HCT116 (cell line): ENCODE results near the gene PDILT. TPM values are rescaled to one million over a fixed set of nuclear protein-coding genes. Genes with fewer than 3 reads are reported as not detected.
"Not testable (repeated sequence)": the region's sequence is repeated elsewhere in the genome, so short reads cannot be mapped to it uniquely, and the experiment has no call there.

Experiments
- ATAC-seq: fragments of 200-7000 bp; cut with Tn5 transposase; 2 replicates; pipeline ENCODE4 v1.9.1; 2020; ENCODE audit warnings: mild to moderate bottlenecking, moderate library complexity
- BruUV-seq: library from RNA; stranded (reverse); fragments of 400-500 nt; replicated peaks from 2 replicates; lab custom pipeline; 2021; lab: Mats Ljungman, UMichigan
- CTCF ChIA-PET: fragments of 300-600 bp; sonication (Branson Sonifier 250); formaldehyde crosslinking; loops from one replicate; lab custom pipeline; 2021; ENCODE audit warnings: antibody characterized with exemption; lab: Charles Lee
- POLR2A ChIA-PET: fragments of 300-600, 350-600 bp; sonication (Branson Sonifier 250); formaldehyde crosslinking; loops from one replicate; lab custom pipeline; 2021; ENCODE audit warnings: antibody characterized with exemption; lab: Charles Lee
- RAD21 ChIA-PET, 2 experiments: fragments of 300-600 bp; sonication (Branson Sonifier 250); formaldehyde crosslinking; loops; one replicate each; lab custom pipeline; 2023; ENCODE audit warnings: low total read pairs in 2 of 2; ENCODE audit not compliant: uncharacterized antibody in 2 of 2, unreplicated experiment in 2 of 2, low non-redundant PET in 1 of 2; lab: Charles Lee
- DNase-seq: peaks from one replicate; pipeline ENCODE4 v3.0.0-alpha.2; 2010; ENCODE audit warnings: low read depth, low spot score
- H2AFZ ChIP-seq: fragments of 200-600 bp; shearing (Covaris generic), sonication (generic); 2 replicates; pipeline ENCODE4 v1.6.1; 2017; ENCODE audit warnings: low read depth, mixed run types, mixed read lengths, antibody characterized with exemption, low read length; ENCODE audit not compliant: poor library complexity, severe bottlenecking
- H3K27ac ChIP-seq: 2 replicates; pipeline ENCODE4 v1.5.1; 2012; ENCODE audit warnings: low read depth, low read length
- H3K27me3 ChIP-seq: fragments of 200-600 bp; sonication (generic); 2 replicates; pipeline ENCODE4 v1.6.1; 2016; ENCODE audit warnings: mixed run types, low read length, mixed read lengths; ENCODE audit not compliant: insufficient read depth
- H3K36me3 ChIP-seq, 2 experiments: fragments of 200-500 bp in 1 of 2; fragments of 200-600 bp in 1 of 2; sonication (Bioruptor generic) in 1 of 2; sonication (generic) in 1 of 2; 2 replicates each; pipeline versions ENCODE4 v1.5.1 to v1.6.1; 2014 to 2016; ENCODE audit warnings: low read length in 2 of 2, inconsistent platforms in 1 of 2, mixed read lengths in 1 of 2, mixed run types in 1 of 2; ENCODE audit not compliant: insufficient read depth in 2 of 2, control insufficient read depth in 1 of 2
- H3K4me1 ChIP-seq, 2 experiments: fragments of 200-600 bp in 1 of 2; sonication (generic) in 1 of 2; 2 replicates each; pipeline versions ENCODE4 v1.5.1 to v1.6.1; 2012 to 2017; ENCODE audit warnings: low read length in 2 of 2, inconsistent platforms in 1 of 2, mild to moderate bottlenecking in 1 of 2, mixed read lengths in 1 of 2, mixed run types in 1 of 2, moderate library complexity in 1 of 2; ENCODE audit not compliant: insufficient read depth in 2 of 2, control insufficient read depth in 1 of 2
- H3K4me2 ChIP-seq: fragments of 200-600 bp; sonication (generic); 2 replicates; pipeline ENCODE4 v1.6.1; 2017; ENCODE audit warnings: mixed run types, low read length, mixed read lengths
- H3K4me3 ChIP-seq, 2 experiments: fragments of 200-600 bp in 1 of 2; sonication (generic) in 1 of 2; replicated peaks in 1 of 2; 2 replicates each; pipeline ENCODE4 v1.5.1; 2011 to 2016; ENCODE audit warnings: low read length in 2 of 2, control low read depth in 1 of 2, low read depth in 1 of 2, mild to moderate bottlenecking in 1 of 2, mixed read lengths in 1 of 2, mixed run types in 1 of 2
- H3K79me2 ChIP-seq: fragments of 200-600 bp; sonication (generic); 2 replicates; pipeline ENCODE4 v1.6.1; 2017; ENCODE audit warnings: mild to moderate bottlenecking, mixed run types, low read length, moderate library complexity, mixed read lengths; ENCODE audit not compliant: insufficient read depth
- H3K9ac ChIP-seq: fragments of 200-600 bp; sonication (generic); 2 replicates; pipeline ENCODE4 v1.6.1; 2016; ENCODE audit warnings: low read length, mixed read lengths
- H3K9me2 ChIP-seq: fragments of 200-600 bp; sonication (generic), shearing (Covaris generic); 2 replicates; pipeline ENCODE4 v1.6.1; 2017; ENCODE audit warnings: mixed run types, mild to moderate bottlenecking, moderate library complexity; ENCODE audit not compliant: insufficient read depth
- H3K9me3 ChIP-seq, 2 experiments: fragments of 200-500 bp in 1 of 2; fragments of 200-600 bp in 1 of 2; sonication (Bioruptor generic) in 1 of 2; sonication (generic) in 1 of 2; 2 replicates each; pipeline ENCODE4 v1.6.1; 2014 to 2017; ENCODE audit warnings: low read length in 2 of 2, mixed read lengths in 2 of 2, inconsistent platforms in 1 of 2, low read depth in 1 of 2, mild to moderate bottlenecking in 1 of 2, mixed run types in 1 of 2, moderate library complexity in 1 of 2; ENCODE audit not compliant: control insufficient read depth in 1 of 2, insufficient read depth in 1 of 2
- H4K20me1 ChIP-seq: fragments of 200-600 bp; sonication (generic), shearing (Covaris generic); 2 replicates; pipeline ENCODE4 v1.6.1; 2017; ENCODE audit warnings: mixed run types, mild to moderate bottlenecking, moderate library complexity; ENCODE audit not compliant: insufficient read depth
- FOSL1 ChIP-seq: IDR thresholded peaks from 2 replicates; pipeline ENCODE4 v1.6.1; 2012; ENCODE audit warnings: low read depth
- JUND ChIP-seq: IDR thresholded peaks from 2 replicates; pipeline ENCODE4 v1.6.1; 2012
- intact Hi-C: fragments of 100-400 bp; cut with micrococcal nuclease; formaldehyde crosslinking; loops from 2 replicates; pipeline ENCODE4 v1.10.0; 2022
- total RNA-seq: library from RNA; stranded (reverse); gene quantifications from one replicate; pipeline ENCODE4 v1.2.1, GENCODE V29; 2021; ENCODE audit not compliant: unreplicated experiment
- TF ChIP-seq, protein P1 (sequence below): IDR thresholded peaks from 2 replicates; pipeline ENCODE4 v1.6.1; 2012; ENCODE audit warnings: low read depth

The PDILT gene
- total RNA-seq, 1 experiment from 2014 or later = not detected

DNA sequence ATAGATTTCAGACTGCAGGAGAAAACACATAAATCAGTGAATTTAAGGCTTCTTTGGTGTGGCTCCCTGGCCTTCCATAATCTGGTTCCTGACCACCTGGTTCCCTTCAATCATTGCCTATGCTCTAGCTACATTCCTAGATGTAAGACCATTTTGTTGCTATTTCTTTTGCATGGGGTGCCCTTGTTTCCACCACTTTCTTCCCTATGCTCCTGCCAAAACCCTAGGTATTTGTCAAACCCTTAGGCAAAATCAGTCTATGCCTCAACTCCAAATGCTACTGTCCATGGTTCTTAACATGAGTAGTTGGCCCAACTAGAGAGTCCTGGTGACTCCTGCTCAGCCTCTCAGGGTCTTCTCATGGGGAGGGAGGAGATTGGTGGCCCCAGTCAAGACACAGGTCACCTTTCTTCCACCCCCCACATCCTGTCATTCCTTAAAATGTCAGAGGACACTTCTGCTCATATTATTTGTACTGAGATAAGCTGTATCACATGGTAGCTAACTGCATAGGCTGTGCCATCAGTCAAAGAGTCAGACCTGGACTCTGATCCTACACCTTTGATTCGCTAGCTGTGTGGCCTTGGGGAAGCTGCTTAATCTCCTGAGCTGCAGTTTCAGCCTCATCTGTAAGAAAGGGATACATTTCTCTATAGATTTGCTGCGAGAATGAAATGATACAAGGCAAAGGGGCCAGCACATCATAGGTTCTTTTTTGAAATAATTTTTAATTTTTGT is 19.8 kb upstream of the PDILT start:
- POLR2A ChIA-PET = no interaction called here
- Histone ChIP-seq H3K9me2 (no peaks in the 10 kb centered on the region), H3K36me3 (no peaks in the 10 kb centered on the region), H2AFZ (no peak overlapping the region), H3K27ac (no peak overlapping the region), H3K4me1 (no peaks in the 10 kb centered on the region), H3K9me3 (no peaks in the 10 kb centered on the region), H3K4me2 (no peak overlapping the region), H3K27me3 (0 out of 2 replicates have a peak, but pooled peaks cover 2% of the 10 kb centered on the region), H3K79me2 (no peaks in the 10 kb centered on the region), H4K20me1 (no peaks in the 10 kb centered on the region), H3K4me3 (no peak overlapping the region), H3K9ac (no peak overlapping the region)
- ATAC-seq (no peak), DNase-seq (no peak)
- no TSS peak for BruUV-seq
- TF ChIP-seq FOSL1 (no peak), JUND (no peak)
- TF ChIP-seq, protein P1, sequence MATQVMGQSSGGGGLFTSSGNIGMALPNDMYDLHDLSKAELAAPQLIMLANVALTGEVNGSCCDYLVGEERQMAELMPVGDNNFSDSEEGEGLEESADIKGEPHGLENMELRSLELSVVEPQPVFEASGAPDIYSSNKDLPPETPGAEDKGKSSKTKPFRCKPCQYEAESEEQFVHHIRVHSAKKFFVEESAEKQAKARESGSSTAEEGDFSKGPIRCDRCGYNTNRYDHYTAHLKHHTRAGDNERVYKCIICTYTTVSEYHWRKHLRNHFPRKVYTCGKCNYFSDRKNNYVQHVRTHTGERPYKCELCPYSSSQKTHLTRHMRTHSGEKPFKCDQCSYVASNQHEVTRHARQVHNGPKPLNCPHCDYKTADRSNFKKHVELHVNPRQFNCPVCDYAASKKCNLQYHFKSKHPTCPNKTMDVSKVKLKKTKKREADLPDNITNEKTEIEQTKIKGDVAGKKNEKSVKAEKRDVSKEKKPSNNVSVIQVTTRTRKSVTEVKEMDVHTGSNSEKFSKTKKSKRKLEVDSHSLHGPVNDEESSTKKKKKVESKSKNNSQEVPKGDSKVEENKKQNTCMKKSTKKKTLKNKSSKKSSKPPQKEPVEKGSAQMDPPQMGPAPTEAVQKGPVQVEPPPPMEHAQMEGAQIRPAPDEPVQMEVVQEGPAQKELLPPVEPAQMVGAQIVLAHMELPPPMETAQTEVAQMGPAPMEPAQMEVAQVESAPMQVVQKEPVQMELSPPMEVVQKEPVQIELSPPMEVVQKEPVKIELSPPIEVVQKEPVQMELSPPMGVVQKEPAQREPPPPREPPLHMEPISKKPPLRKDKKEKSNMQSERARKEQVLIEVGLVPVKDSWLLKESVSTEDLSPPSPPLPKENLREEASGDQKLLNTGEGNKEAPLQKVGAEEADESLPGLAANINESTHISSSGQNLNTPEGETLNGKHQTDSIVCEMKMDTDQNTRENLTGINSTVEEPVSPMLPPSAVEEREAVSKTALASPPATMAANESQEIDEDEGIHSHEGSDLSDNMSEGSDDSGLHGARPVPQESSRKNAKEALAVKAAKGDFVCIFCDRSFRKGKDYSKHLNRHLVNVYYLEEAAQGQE = peak; percentile 28
- CTCF ChIA-PET = no interaction called here
- RAD21 ChIA-PET = no interaction called here
- intact Hi-C loops = no loop called here

DNA sequence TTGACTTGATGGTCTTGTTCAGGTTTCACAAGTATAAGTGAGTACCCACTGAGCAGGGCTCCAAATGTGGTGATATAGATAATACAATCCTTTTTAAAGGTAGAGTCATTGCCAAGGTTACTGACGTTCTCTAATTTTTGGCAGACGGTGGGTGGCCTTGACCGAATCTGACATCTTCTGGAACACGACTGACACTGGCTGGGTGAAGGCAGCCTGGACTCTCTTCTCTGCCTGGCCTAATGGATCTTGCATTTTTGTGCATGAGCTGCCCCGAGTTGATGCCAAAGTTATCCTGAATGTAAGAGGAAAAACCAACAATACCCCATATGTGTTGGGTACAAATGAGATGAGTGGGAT is 19.2 kb upstream of the PDILT start:
- H3K36me3 ChIP-seq, H3K27me3 ChIP-seq, RAD21 ChIA-PET, H4K20me1 ChIP-seq, BruUV-seq, H3K4me1 ChIP-seq, H3K4me2 ChIP-seq, H3K4me3 ChIP-seq, ATAC-seq, H3K9me2 ChIP-seq, intact Hi-C loops, H3K79me2 ChIP-seq, DNase-seq, POLR2A ChIA-PET, H3K9me3 ChIP-seq, H2AFZ ChIP-seq, H3K9ac ChIP-seq, CTCF ChIA-PET, H3K27ac ChIP-seq: not testable (repeated sequence)

DNA sequence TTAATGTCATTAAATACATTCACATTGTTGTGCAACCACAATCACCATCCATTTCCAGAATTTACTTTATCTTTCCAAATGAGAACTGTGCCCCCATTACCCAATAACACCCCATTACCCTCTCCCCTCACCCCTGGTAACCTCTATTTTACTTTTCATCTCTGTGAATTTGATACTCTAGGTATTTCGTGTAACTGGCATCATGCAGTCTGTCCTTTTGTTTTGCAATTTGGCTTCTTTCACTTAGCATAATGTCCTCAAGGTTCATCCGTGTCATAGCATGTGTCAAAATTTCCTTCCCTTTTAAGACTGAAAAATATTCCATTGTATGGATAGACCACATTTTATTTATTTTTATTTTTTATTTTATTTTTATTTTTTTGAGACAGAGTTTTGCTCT is 17.2 kb upstream of the PDILT start:
- H3K9ac ChIP-seq, H3K36me3 ChIP-seq, RAD21 ChIA-PET, H2AFZ ChIP-seq, H3K27ac ChIP-seq, H3K4me3 ChIP-seq, BruUV-seq, H3K79me2 ChIP-seq, H3K9me2 ChIP-seq, H3K27me3 ChIP-seq, intact Hi-C loops, POLR2A ChIA-PET, H3K4me2 ChIP-seq, CTCF ChIA-PET, H3K9me3 ChIP-seq, H3K4me1 ChIP-seq, H4K20me1 ChIP-seq, ATAC-seq, DNase-seq: not testable (repeated sequence)
